WTC11 (cell line): Measurements from ENCODE around the gene FAM204A. TPM values are rescaled to one million over a fixed set of nuclear protein-coding genes. Genes with fewer than 3 reads are reported as not detected.

Experiments
- ATAC-seq: fragments of 200-7000 bp; cut with Tn5 transposase; 2 replicates; pipeline ENCODE4 v1.10.0; 2021; ENCODE audit warnings: mild to moderate bottlenecking, moderate library complexity
- CTCF ChIA-PET: fragments of 300-600 bp; sonication (Branson Sonifier 250); formaldehyde crosslinking; loops from one replicate; lab custom pipeline; 2021; ENCODE audit warnings: antibody characterized with exemption; lab: Charles Lee
- POLR2A ChIA-PET: fragments of 350-600 bp; sonication (Branson Sonifier 250); formaldehyde crosslinking; loops from one replicate; lab custom pipeline; 2021; ENCODE audit warnings: antibody characterized with exemption; lab: Charles Lee
- DNase-seq: peaks from one replicate; pipeline ENCODE4 v3.0.0; 2021; ENCODE audit warnings: low spot score
- H3K27ac Mint-ChIP-seq: 2 replicates; pipeline ENCODE4 v1.8.0; 2021; ENCODE audit warnings: mixed read lengths
- H3K27me3 Mint-ChIP-seq: 2 replicates; pipeline ENCODE4 v1.8.0; 2021; ENCODE audit warnings: low read depth, mild to moderate bottlenecking, moderate library complexity, mixed read lengths
- H3K36me3 Mint-ChIP-seq: 2 replicates; pipeline ENCODE4 v1.8.0; 2021; ENCODE audit warnings: mixed read lengths
- H3K4me1 Mint-ChIP-seq: 2 replicates; pipeline ENCODE4 v1.8.0; 2022; ENCODE audit warnings: mixed read lengths
- H3K4me3 Mint-ChIP-seq: 2 replicates; pipeline ENCODE4 v1.8.0; 2021; ENCODE audit warnings: mild to moderate bottlenecking, moderate library complexity, mixed read lengths
- H3K9me3 Mint-ChIP-seq: 2 replicates; pipeline ENCODE4 v1.8.0; 2021; ENCODE audit warnings: mixed read lengths
- ARID4B ChIP-seq: sonication (generic); formaldehyde crosslinking; IDR thresholded peaks from 2 replicates; pipeline ENCODE4 v1.8.0; 2023; ENCODE audit warnings: missing genetic modification reagents, mild to moderate bottlenecking, borderline replicate concordance
- CBFB ChIP-seq: sonication (generic); formaldehyde crosslinking; IDR thresholded peaks from 2 replicates; pipeline ENCODE4 v1.8.1; 2022; ENCODE audit warnings: mild to moderate bottlenecking, low read depth, missing genetic modification reagents
- FOXP1 ChIP-seq: sonication (generic); formaldehyde crosslinking; IDR thresholded peaks from 2 replicates; pipeline ENCODE4 v1.8.0; 2022; ENCODE audit warnings: missing genetic modification reagents, mild to moderate bottlenecking, moderate library complexity, borderline replicate concordance
- KAT7 ChIP-seq: sonication (generic); formaldehyde crosslinking; IDR thresholded peaks from 2 replicates; pipeline ENCODE4 v1.8.1; 2023; ENCODE audit warnings: missing genetic modification reagents, mild to moderate bottlenecking, borderline replicate concordance
- MXD4 ChIP-seq: fragments of 250-450 bp; sonication (Bioruptor Pico); IDR thresholded peaks from 2 replicates; pipeline ENCODE4 v1.8.0; 2021; ENCODE audit warnings: mild to moderate bottlenecking, moderate library complexity, borderline replicate concordance
- RORB ChIP-seq: fragments of 250-450 bp; sonication (Bioruptor Pico); IDR thresholded peaks from 2 replicates; pipeline ENCODE4 v1.9.0; 2021; ENCODE audit warnings: mild to moderate bottlenecking
- STAT6 ChIP-seq: sonication (generic); formaldehyde crosslinking; conservative IDR thresholded peaks from 2 replicates; pipeline ENCODE4 v1.8.1; 2023; ENCODE audit warnings: mild to moderate bottlenecking, low read depth, missing genetic modification reagents, moderate library complexity
- ZNF263 ChIP-seq: sonication (generic); formaldehyde crosslinking; IDR thresholded peaks from 2 replicates; pipeline ENCODE4 v1.8.1; 2022; ENCODE audit warnings: low read depth, mild to moderate bottlenecking, moderate library complexity, missing genetic modification reagents
- ZNF281 ChIP-seq: sonication (generic); formaldehyde crosslinking; IDR thresholded peaks from 2 replicates; pipeline ENCODE4 v1.8.0; 2023; ENCODE audit warnings: mild to moderate bottlenecking, missing genetic modification reagents
- ZNF317 ChIP-seq: sonication (generic); formaldehyde crosslinking; IDR thresholded peaks from 2 replicates; pipeline ENCODE4 v1.8.1; 2023; ENCODE audit warnings: low read depth, mild to moderate bottlenecking, moderate library complexity, missing genetic modification reagents, borderline replicate concordance
- total RNA-seq: library from RNA; stranded (reverse); gene quantifications from 3 replicates; pipeline ENCODE4 v1.2.3, GENCODE V29; 2021

FAM204A gene
- total RNA-seq, 1 experiment from 2014 or later = 33.3 TPM

GRCh38 chr10:118298787-118299186, 43.3 kb downstream of the FAM204A start:
- POLR2A ChIA-PET = no interaction called here
- no peaks in the 10 kb centered on the region for H3K9me3 Mint-ChIP-seq
- H3K36me3 Mint-ChIP-seq = no peaks in the 10 kb centered on the region

GRCh38 chr10:118291122-118291521, 51.0 kb downstream of the FAM204A start:
- no peak for DNase-seq
- Mint-ChIP-seq H3K4me1 (peaks cover 20% of the 10 kb centered on the region), H3K4me3 (no peak overlapping the region), H3K27me3 (no peaks in the 10 kb centered on the region), H3K27ac (no peak overlapping the region), H3K9me3 (peaks cover 6% of the 10 kb centered on the region; the same call in 1 of the 2 replicates), H3K36me3 (no peaks in the 10 kb centered on the region)
- ChIA-PET CTCF (no interaction called here), POLR2A (interaction anchor here (0.5 kb wide), 1 partner anchor 165 kb away, joined by 3 read pairs; no protein-coding TSS in a partner anchor)
- TF ChIP-seq MXD4 (CRISPR knock-in tag) = no peak
- TF ChIP-seq ARID4B (CRISPR knock-in tag) = no peak
- TF ChIP-seq ZNF263 (CRISPR knock-in tag) = no peak
- TF ChIP-seq STAT6 = no peak
- TF ChIP-seq ZNF317 (CRISPR knock-in tag) = no peak
- no peak for TF ChIP-seq ZNF281 (CRISPR knock-in tag)
- ATAC-seq = no peak

More at GRCh38 chr10:118298787-118299186, 43.3 kb downstream of the FAM204A start:
- no peaks in the 10 kb centered on the region for H3K27me3 Mint-ChIP-seq
- peaks cover 12% of the 10 kb centered on the region for H3K4me1 Mint-ChIP-seq
- no peak for ATAC-seq
- no peak overlapping the region for H3K4me3 Mint-ChIP-seq
- CTCF ChIA-PET = no interaction called here
- H3K27ac Mint-ChIP-seq = no peak overlapping the region
- TF ChIP-seq KAT7 (CRISPR knock-in tag) (no peak), RORB (CRISPR knock-in tag) (no peak)
- DNase-seq = no peak

- DNase-seq (no peak), ATAC-seq (no peak)
- Mint-ChIP-seq H3K27me3 (no peaks in the 10 kb centered on the region), H3K36me3 (no peaks in the 10 kb centered on the region), H3K27ac (no peak overlapping the region), H3K4me1 (peaks cover 24% of the 10 kb centered on the region), H3K4me3 (no peak overlapping the region), H3K9me3 (peaks cover 6% of the 10 kb centered on the region; the same call in 1 of the 2 replicates)
- POLR2A ChIA-PET = interaction anchor here (0.5 kb wide), 1 partner anchor 166 kb away, joined by 3 read pairs; no protein-coding TSS in a partner anchor
- CTCF ChIA-PET = interaction anchor here (1.1 kb wide), 1 partner anchor 31 kb away, joined by 5 read pairs; no protein-coding TSS in a partner anchor
- TF ChIP-seq CBFB (CRISPR knock-in tag) (no peak), FOXP1 (CRISPR knock-in tag) (no peak)
Measured at GRCh38 chr10:118290471-118290995, 51.6 kb downstream of the FAM204A start.
